H4 (cell line): ENCODE results near the gene GPN2. TPM values are rescaled to one million over a fixed set of nuclear protein-coding genes. Genes with fewer than 3 reads are reported as not detected.
"Not testable (repeated sequence)": the region's sequence is repeated elsewhere in the genome, so short reads cannot be mapped to it uniquely, and the experiment has no call there.

Source experiments
- DNase-seq: peaks from one replicate; pipeline ENCODE4 v3.0.0-alpha.2; 2015; ENCODE audit warnings: low spot score
- total RNA-seq: library from RNA; depleted of rRNA; stranded (reverse); fragments of >200 nt; shearing (Covaris generic); gene quantifications from 2 replicates; pipeline ENCODE4 v1.2.3, GENCODE V29; 2014

Gene GPN2
- total RNA-seq, 1 experiment from 2014 or later = 14.2 TPM

- DNase-seq = no peak
Measured at GRCh38 chr1:26900815-26901511, 10.9 kb upstream of the GPN2 start.

GRCh38 chr1:26900001-26900814 lies 10.1 kb upstream of the GPN2 start, which contains the start of gene GPATCH3:
GPATCH3 (minus strand) TSS chr1:26900467; CDS start chr1:26900442, 25 bp downstream.
- DNase-seq = peak; percentile 87

GRCh38 chr1:26897351-26897750 lies 7.3 kb upstream of the GPN2 start:
- no peak for DNase-seq

GRCh38 chr1:26894263-26894662 lies 4.2 kb upstream of the GPN2 start:
- no peak for DNase-seq

GRCh38 chr1:26890467-26890796 lies 349 bp upstream of the GPN2 start:
- DNase-seq = no peak

- no peak for DNase-seq
Measured at GRCh38 chr1:26888231-26888630, 1.9 kb downstream of the GPN2 start.

- DNase-seq = no peak
Measured at GRCh38 chr1:26887125-26887524, 3.0 kb downstream of the GPN2 start.

GRCh38 chr1:26882696-26883463 lies 7.2 kb downstream of the GPN2 start:
- no peak for DNase-seq

- DNase-seq = not testable (repeated sequence)
Measured at GRCh38 chr1:26881611-26882010, 8.5 kb downstream of the GPN2 start.

- DNase-seq = no peak
Measured at GRCh38 chr1:26879793-26880192, 10.3 kb downstream of the GPN2 start.

GRCh38 chr1:26877326-26877725 lies 12.8 kb downstream of the GPN2 start:
- no peak for DNase-seq

GRCh38 chr1:26874896-26875295 lies 15.2 kb downstream of the GPN2 start:
- no peak for DNase-seq

- DNase-seq = not testable (repeated sequence)
Measured at GRCh38 chr1:26873097-26873496, 17.0 kb downstream of the GPN2 start.

GRCh38 chr1:26864610-26865480 lies 25.2 kb downstream of the GPN2 start:
- peak; percentile 92 for DNase-seq

- no peak for DNase-seq
Measured at GRCh38 chr1:26863685-26864077, 26.4 kb downstream of the GPN2 start.

- peak; percentile 72 for DNase-seq
Measured at GRCh38 chr1:26862781-26863684, 27.1 kb downstream of the GPN2 start, which contains the start of gene SFN. SFN (plus strand) TSS chr1:26863149; CDS start chr1:26863213, 64 bp downstream.

- no peak for DNase-seq
Measured at GRCh38 chr1:26861889-26862378, 28.1 kb downstream of the GPN2 start.

- no peak for DNase-seq
Measured at GRCh38 chr1:26861286-26861701, 28.8 kb downstream of the GPN2 start.

GRCh38 chr1:26858891-26859640 lies 31.0 kb downstream of the GPN2 start:
- no peak for DNase-seq
